Hepatocyte (in vitro differentiated cells): ENCODE measurements around the gene VWA8. TPM values are rescaled to one million over a fixed set of nuclear protein-coding genes. Genes with fewer than 3 reads are reported as not detected.

Experiments used
- DNase-seq: peaks from one replicate; pipeline ENCODE4 v3.0.0-alpha.2; 2016; ENCODE audit warnings: low spot score
- H2AFZ ChIP-seq: fragments of 200-600 bp; sonication (generic); 2 replicates; pipeline ENCODE4 v1.6.0; 2016; ENCODE audit warnings: antibody characterized with exemption, mild to moderate bottlenecking
- H3K27ac ChIP-seq: fragments of 200-600 bp; sonication (generic); 2 replicates; pipeline ENCODE4 v1.5.1; 2016; ENCODE audit warnings: mild to moderate bottlenecking
- H3K27me3 ChIP-seq: fragments of 200-600 bp; sonication (generic); 2 replicates; pipeline ENCODE4 v1.6.1; 2016
- H3K36me3 ChIP-seq: fragments of 200-600 bp; sonication (generic); replicated peaks from 2 replicates; pipeline ENCODE4 v1.5.1; 2016; ENCODE audit warnings: low read depth; ENCODE audit not compliant: insufficient read depth
- H3K4me1 ChIP-seq: fragments of 200-600 bp; sonication (generic); 2 replicates; pipeline ENCODE4 v1.5.1; 2016; ENCODE audit warnings: mild to moderate bottlenecking, moderate library complexity; ENCODE audit not compliant: insufficient read depth
- H3K4me2 ChIP-seq: fragments of 200-600 bp; sonication (generic); 2 replicates; pipeline ENCODE4 v1.6.0; 2016
- H3K4me3 ChIP-seq: fragments of 200-600 bp; sonication (generic); 2 replicates; pipeline ENCODE4 v1.5.1; 2016; ENCODE audit warnings: mild to moderate bottlenecking
- H3K79me2 ChIP-seq: fragments of 200-600 bp; sonication (generic); 2 replicates; pipeline ENCODE4 v1.6.0; 2017; ENCODE audit warnings: mild to moderate bottlenecking
- H3K9me2 ChIP-seq: fragments of 200-600 bp; sonication (generic); replicated peaks from 2 replicates; pipeline ENCODE4 v1.6.0; 2017; ENCODE audit warnings: mild to moderate bottlenecking; ENCODE audit not compliant: insufficient read depth
- H3K9me3 ChIP-seq: fragments of 200-600 bp; sonication (generic); 2 replicates; pipeline ENCODE4 v1.5.1; 2016; ENCODE audit warnings: low read depth, mild to moderate bottlenecking
- H4K20me1 ChIP-seq: fragments of 200-600 bp; sonication (generic); 2 replicates; pipeline ENCODE4 v1.6.0; 2016; ENCODE audit warnings: mild to moderate bottlenecking; ENCODE audit not compliant: insufficient read depth, poor library complexity, severe bottlenecking
- EZH2 ChIP-seq: fragments of 200-600 bp; sonication (generic); IDR thresholded peaks from 2 replicates; pipeline ENCODE4 v1.6.1; 2016; ENCODE audit warnings: antibody characterized with exemption, mild to moderate bottlenecking, borderline replicate concordance
- EZH2phosphoT487 ChIP-seq: fragments of 200-600 bp; sonication (generic); IDR thresholded peaks from one replicate; pipeline ENCODE4 v1.6.1; 2018; ENCODE audit warnings: antibody characterized with exemption, mild to moderate bottlenecking, low read depth, moderate library complexity; ENCODE audit not compliant: unreplicated experiment, severe bottlenecking
- WGBS: methylation state at CpG from one replicate; pipeline ENCODE4 v1.1.6; 2016; ENCODE audit warnings: low lambda C conversion rate; ENCODE audit errors: missing lambda C conversion rate; 5-methylcytosine and 5-hydroxymethylcytosine counted together
- polyA plus RNA-seq: library from polyadenylated mRNA; unstranded; fragments of >200 nt; fragmentation: Nextera tagmentation; extraction: Ambion mirVana; gene quantifications from 2 replicates; pipeline ENCODE4 v1.2.1, GENCODE V29; 2016
- total RNA-seq: library from RNA; depleted of rRNA; stranded (reverse); fragments of >200 nt; gene quantifications from 2 replicates; pipeline ENCODE4 v1.2.3, GENCODE V29; 2014
- TF ChIP-seq, protein P1 (sequence below): fragments of 200-600 bp; sonication (generic); IDR thresholded peaks from 2 replicates; pipeline ENCODE4 v1.5.1; 2016; ENCODE audit warnings: antibody characterized with exemption, mild to moderate bottlenecking; ENCODE audit not compliant: poor library complexity

Gene VWA8
- total and polyA plus RNA-seq, 2 experiments from 2014 or later: 4.9 to 19.5 TPM

GRCh38 chr13:41813426-41813825 lies 147.5 kb downstream of the VWA8 start:
- Histone ChIP-seq H3K4me1 (no peaks in the 10 kb centered on the region), H3K27ac (no peak overlapping the region), H3K79me2 (no peaks in the 10 kb centered on the region), H3K27me3 (no peaks in the 10 kb centered on the region), H2AFZ (no peak overlapping the region), H3K9me2 (no peaks in the 10 kb centered on the region), H4K20me1 (no peaks in the 10 kb centered on the region), H3K36me3 (no peaks in the 10 kb centered on the region), H3K4me2 (no peak overlapping the region), H3K4me3 (no peak overlapping the region), H3K9me3 (no peaks in the 10 kb centered on the region)
- TF ChIP-seq EZH2 (no peak), EZH2phosphoT487 (no peak)
- TF ChIP-seq, protein P1, sequence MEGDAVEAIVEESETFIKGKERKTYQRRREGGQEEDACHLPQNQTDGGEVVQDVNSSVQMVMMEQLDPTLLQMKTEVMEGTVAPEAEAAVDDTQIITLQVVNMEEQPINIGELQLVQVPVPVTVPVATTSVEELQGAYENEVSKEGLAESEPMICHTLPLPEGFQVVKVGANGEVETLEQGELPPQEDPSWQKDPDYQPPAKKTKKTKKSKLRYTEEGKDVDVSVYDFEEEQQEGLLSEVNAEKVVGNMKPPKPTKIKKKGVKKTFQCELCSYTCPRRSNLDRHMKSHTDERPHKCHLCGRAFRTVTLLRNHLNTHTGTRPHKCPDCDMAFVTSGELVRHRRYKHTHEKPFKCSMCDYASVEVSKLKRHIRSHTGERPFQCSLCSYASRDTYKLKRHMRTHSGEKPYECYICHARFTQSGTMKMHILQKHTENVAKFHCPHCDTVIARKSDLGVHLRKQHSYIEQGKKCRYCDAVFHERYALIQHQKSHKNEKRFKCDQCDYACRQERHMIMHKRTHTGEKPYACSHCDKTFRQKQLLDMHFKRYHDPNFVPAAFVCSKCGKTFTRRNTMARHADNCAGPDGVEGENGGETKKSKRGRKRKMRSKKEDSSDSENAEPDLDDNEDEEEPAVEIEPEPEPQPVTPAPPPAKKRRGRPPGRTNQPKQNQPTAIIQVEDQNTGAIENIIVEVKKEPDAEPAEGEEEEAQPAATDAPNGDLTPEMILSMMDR: no peak
- DNase-seq: no peak

DNA sequence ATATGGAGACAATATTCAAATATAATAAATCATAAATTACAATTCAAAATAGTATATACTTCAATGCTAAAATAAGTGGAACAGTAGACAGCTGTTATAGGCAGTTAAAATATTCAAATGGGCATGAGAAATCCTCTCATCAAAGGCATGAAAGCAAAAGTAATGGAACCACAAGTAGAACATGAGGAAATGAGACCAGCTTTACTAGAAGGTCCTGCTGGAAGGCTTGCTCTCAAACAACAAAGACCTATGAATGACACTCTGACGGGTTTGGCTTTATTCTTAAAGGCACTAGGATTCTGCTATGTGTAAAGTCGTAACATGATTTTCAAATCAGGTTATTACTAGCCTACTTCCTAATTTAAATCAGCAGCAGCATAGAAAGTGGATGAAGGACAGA lies 148.1 kb downstream of the VWA8 start:
- H3K9me2 ChIP-seq: no peaks in the 10 kb centered on the region
- DNase-seq: no peak
- H3K9me3 ChIP-seq: no peaks in the 10 kb centered on the region
- H3K36me3 ChIP-seq: no peaks in the 10 kb centered on the region
- H4K20me1 ChIP-seq: no peaks in the 10 kb centered on the region
- no peaks in the 10 kb centered on the region for H3K4me1 ChIP-seq
- TF ChIP-seq EZH2phosphoT487 (no peak), EZH2 (no peak)
- TF ChIP-seq, protein P1: no peak
- H3K27me3 ChIP-seq: no peaks in the 10 kb centered on the region
- no peaks in the 10 kb centered on the region for H3K79me2 ChIP-seq
- H2AFZ ChIP-seq: no peak overlapping the region
- no peak overlapping the region for H3K4me2 ChIP-seq
- no peak overlapping the region for H3K4me3 ChIP-seq
- H3K27ac ChIP-seq: no peak overlapping the region
- 97% methylated on average over 2 of the region's 2 CpGs for WGBS

GRCh38 chr13:41812237-41812636 lies 148.7 kb downstream of the VWA8 start:
- Histone ChIP-seq H3K4me1 (no peaks in the 10 kb centered on the region), H3K9me3 (no peaks in the 10 kb centered on the region), H3K36me3 (no peaks in the 10 kb centered on the region), H3K79me2 (no peaks in the 10 kb centered on the region), H3K27ac (no peak overlapping the region), H2AFZ (no peak overlapping the region), H3K27me3 (no peaks in the 10 kb centered on the region), H3K4me2 (no peak overlapping the region), H3K9me2 (no peaks in the 10 kb centered on the region), H3K4me3 (no peak overlapping the region), H4K20me1 (no peaks in the 10 kb centered on the region)
- no peak for DNase-seq
- 100% methylated on average over 1 of the region's 1 CpG for WGBS
- TF ChIP-seq EZH2phosphoT487: no peak

- no peaks in the 10 kb centered on the region for H3K27me3 ChIP-seq
- no peak for DNase-seq
- no peaks in the 10 kb centered on the region for H4K20me1 ChIP-seq
- TF ChIP-seq, protein P1: no peak
- TF ChIP-seq EZH2phosphoT487 (no peak), EZH2 (no peak)
- 77% methylated on average over 3 of the region's 3 CpGs for WGBS
- no peaks in the 10 kb centered on the region for H3K9me2 ChIP-seq
- no peak overlapping the region for H3K4me3 ChIP-seq
- H3K79me2 ChIP-seq: no peaks in the 10 kb centered on the region
- H3K36me3 ChIP-seq: no peaks in the 10 kb centered on the region
- no peak overlapping the region for H3K27ac ChIP-seq
- H3K4me2 ChIP-seq: no peak overlapping the region
- no peaks in the 10 kb centered on the region for H3K9me3 ChIP-seq
- H2AFZ ChIP-seq: no peak overlapping the region
- H3K4me1 ChIP-seq: no peaks in the 10 kb centered on the region
Observed at GRCh38 chr13:41811588-41812021, 149.3 kb downstream of the VWA8 start.
